ENCODE results near the gene LCP1. TPM values are rescaled to one million over a fixed set of nuclear protein-coding genes. Genes with fewer than 3 reads are reported as not detected.

LCP1 gene
- total and polyA plus RNA-seq, 2 of the 13 experiments (the other 11 are each of a cell fraction or from before 2014, with no cell fraction given), result 1.6 TPM

- peak; percentile 70; the same call in 1 of the 2 replicates for TF ChIP-seq ZBED4 (CRISPR knock-in tag; IDR thresholded peaks at IDR 0.05; ENCODE audit: borderline replicate concordance)
- TF ChIP-seq CC2D1A (CRISPR knock-in tag; IDR thresholded peaks at IDR 0.05), result no peak
- TF ChIP-seq ZNF292 (CRISPR knock-in tag; IDR thresholded peaks at IDR 0.05; ENCODE audit: borderline replicate concordance, low read depth), result no peak; the same call in 1 of the 2 replicates
- TF ChIP-seq MAX (IDR thresholded peaks at IDR 0.05), result peak; percentile 64
- TF ChIP-seq ZBTB37 (CRISPR knock-in tag; IDR thresholded peaks at IDR 0.05), result no peak
- peak; percentile 94 for TF ChIP-seq ARID5B (CRISPR knock-in tag; IDR thresholded peaks at IDR 0.05)
- TF ChIP-seq ZNF333 (CRISPR knock-in tag; IDR thresholded peaks at IDR 0.05; ENCODE audit: borderline replicate concordance), result no peak
- peak; percentile 34; the same call in 1 of the 2 replicates for TF ChIP-seq HOXA3 (CRISPR knock-in tag; IDR thresholded peaks at IDR 0.05)
- peak; percentile 66 for TF ChIP-seq ZMYM4 (CRISPR knock-in tag; IDR thresholded peaks at IDR 0.05)
- peak; percentile 50; the same call in 1 of the 2 replicates for TF ChIP-seq NFIC (IDR thresholded peaks at IDR 0.05; ENCODE audit: low read length)
- TF ChIP-seq FOXK1 (CRISPR knock-in tag; IDR thresholded peaks at IDR 0.05; ENCODE audit: borderline replicate concordance, low read depth), result peak; percentile 44; the same call in 1 of the 2 replicates
- no peak for TF ChIP-seq BATF2 (CRISPR knock-in tag; IDR thresholded peaks at IDR 0.05)
- TF ChIP-seq SOX13 (IDR thresholded peaks at IDR 0.05), result peak; percentile 76; the same call in 1 of the 2 replicates
- TF ChIP-seq SOX13 (CRISPR knock-in tag; conservative IDR thresholded peaks at IDR 0.05 in 1 of 2, IDR thresholded peaks at IDR 0.05 in 1 of 2), result peak in 1 of 2 experiments; percentile 97; a peak in 2 of 4 replicates
- TF ChIP-seq PAF1 (CRISPR knock-in tag; IDR thresholded peaks at IDR 0.05), result no peak
- TF ChIP-seq ZFY (CRISPR knock-in tag; IDR thresholded peaks at IDR 0.05), result no peak
- TF ChIP-seq YEATS4 (CRISPR knock-in tag; IDR thresholded peaks at IDR 0.05; ENCODE audit: borderline replicate concordance), result peak; percentile 31; the same call in 1 of the 2 replicates
- peak in 1 of 2 experiments; percentile 86; a peak in 2 of 4 replicates for TF ChIP-seq EP300 (IDR thresholded peaks at IDR 0.05; ENCODE audit: low read depth in 2 of 2, low read length in 2 of 2)
- TF ChIP-seq EP300 (CRISPR knock-in tag; IDR thresholded peaks at IDR 0.05; ENCODE audit: borderline replicate concordance), result no peak
Measured at GRCh38 chr13:46104868-46105267, 77.1 kb downstream of the LCP1 start, which contains the start of gene CPB2 (continued).
